Fibroblast of mammary gland (primary cell): ENCODE measurements around the gene EBF3.

ENCODE experiments used
- DNase-seq: peaks from one replicate; pipeline ENCODE4 v3.0.0-alpha.2; 2010; ENCODE audit warnings: low read depth
- H3K4me3 ChIP-seq: 2 replicates; pipeline ENCODE4 v1.5.1; 2011; ENCODE audit warnings: low read depth, mild to moderate bottlenecking, low read length, moderate library complexity; ENCODE audit not compliant: control insufficient read depth
- TF ChIP-seq, protein P1 (sequence below): conservative IDR thresholded peaks from 2 replicates; pipeline ENCODE4 v1.5.1; 2011; ENCODE audit warnings: low read depth, low read length, inconsistent platforms; ENCODE audit not compliant: control insufficient read depth, insufficient read depth

EBF3 gene

DNA sequence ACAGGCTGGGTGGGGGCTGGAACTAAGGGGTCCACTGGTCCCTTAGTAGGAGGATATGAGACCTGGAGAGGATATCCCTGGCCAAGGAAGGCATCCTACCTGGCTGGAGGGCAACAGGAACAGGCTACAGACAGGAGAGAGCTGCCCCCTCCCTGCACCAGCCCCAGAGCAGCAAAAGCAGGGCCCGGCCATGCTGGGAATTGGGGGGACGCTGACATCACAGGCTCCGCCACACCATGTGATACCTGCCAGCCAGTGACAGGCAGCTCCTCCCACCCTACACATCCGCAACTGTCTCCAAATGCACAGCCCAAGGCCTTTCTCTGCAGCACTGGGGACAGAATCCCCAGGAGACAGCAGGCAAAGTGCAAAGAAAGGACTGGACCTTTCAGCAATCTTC is 100.0 kb downstream of the EBF3 start:
- no peak overlapping the region for H3K4me3 ChIP-seq
- TF ChIP-seq, protein P1, sequence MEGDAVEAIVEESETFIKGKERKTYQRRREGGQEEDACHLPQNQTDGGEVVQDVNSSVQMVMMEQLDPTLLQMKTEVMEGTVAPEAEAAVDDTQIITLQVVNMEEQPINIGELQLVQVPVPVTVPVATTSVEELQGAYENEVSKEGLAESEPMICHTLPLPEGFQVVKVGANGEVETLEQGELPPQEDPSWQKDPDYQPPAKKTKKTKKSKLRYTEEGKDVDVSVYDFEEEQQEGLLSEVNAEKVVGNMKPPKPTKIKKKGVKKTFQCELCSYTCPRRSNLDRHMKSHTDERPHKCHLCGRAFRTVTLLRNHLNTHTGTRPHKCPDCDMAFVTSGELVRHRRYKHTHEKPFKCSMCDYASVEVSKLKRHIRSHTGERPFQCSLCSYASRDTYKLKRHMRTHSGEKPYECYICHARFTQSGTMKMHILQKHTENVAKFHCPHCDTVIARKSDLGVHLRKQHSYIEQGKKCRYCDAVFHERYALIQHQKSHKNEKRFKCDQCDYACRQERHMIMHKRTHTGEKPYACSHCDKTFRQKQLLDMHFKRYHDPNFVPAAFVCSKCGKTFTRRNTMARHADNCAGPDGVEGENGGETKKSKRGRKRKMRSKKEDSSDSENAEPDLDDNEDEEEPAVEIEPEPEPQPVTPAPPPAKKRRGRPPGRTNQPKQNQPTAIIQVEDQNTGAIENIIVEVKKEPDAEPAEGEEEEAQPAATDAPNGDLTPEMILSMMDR: no peak
- DNase-seq: no peak

DNA sequence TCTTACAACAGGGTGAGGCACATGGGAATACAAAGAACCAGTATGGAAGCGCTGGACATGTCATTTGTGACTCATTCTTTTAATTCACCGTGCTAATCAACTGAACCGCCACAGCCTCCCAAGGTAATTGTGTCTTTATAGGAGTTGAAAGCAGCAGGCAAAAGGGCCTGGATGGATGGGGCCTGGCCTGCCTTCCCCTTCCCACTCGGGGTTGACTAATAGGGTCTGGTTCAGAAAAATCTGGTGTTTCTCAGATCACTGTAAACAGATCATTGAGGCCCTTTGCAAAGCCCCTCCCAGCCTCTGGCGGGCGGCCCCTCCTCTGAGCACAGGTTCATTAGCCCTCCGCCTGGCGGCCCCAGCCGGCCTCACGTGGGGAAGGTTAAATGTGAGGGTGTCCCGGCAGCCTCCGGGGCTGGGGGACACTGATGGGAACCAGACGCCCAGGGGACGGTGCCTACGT is 100.8 kb downstream of the EBF3 start:
- TF ChIP-seq, protein P1: no peak
- no peak overlapping the region for H3K4me3 ChIP-seq
- no peak for DNase-seq

DNA sequence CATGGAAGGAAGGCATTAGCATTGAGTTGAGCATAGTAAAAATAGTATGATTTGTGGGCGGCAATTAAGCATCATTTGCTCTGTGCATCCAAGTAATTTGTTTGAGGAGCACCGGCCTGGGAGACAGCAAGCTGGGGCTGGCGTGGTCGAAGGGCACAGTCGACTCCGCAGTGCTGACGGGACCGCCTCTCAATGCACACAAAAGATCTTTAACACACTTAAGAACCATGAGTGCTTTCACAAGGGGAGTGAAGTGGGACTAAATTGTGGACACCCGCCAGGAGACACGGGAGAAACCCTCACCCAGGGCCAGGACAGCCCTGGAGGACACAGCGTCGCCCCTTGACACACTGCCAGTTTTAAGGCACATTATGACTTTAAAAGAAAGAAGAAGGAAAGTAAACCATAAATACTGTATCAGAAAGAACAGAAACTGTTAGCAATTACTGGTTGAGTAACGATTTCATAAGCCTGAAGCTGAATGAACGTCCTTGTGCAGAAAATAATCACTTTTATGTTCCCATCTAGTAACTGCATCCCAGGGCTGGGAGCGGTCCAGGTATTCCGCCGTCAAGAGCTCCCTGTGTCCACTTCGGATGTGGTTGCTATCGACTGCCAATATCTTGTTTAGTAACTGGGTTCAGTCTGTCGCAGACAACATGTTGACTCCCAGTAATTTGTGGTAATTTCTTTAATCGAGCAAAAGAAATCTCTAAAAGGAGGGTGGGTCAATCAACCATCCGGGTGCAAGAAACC is 102.1 kb downstream of the EBF3 start:
- H3K4me3 ChIP-seq: no peak overlapping the region
- TF ChIP-seq, protein P1: no peak
- no peak for DNase-seq

DNA sequence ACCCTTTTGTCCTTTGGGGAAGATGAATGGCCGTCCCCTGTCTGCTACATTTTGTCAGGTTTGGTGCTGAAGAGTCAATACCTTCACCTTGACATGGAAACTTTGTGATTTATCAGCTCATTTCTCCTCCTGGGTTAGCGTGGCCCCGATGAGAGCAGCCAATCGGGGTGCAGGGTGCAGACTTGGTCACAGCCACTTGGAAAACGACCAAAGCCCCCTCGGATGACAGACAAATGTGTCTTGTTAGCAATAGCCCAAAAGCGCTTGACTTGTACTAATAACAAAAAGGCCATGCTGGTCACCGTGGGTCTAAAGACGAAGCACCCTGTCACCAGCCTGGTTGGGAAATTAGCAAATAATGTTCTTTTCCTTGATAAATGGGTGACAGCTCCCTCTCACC is 103.7 kb downstream of the EBF3 start:
- TF ChIP-seq, protein P1: no peak
- DNase-seq: no peak
- no peak overlapping the region for H3K4me3 ChIP-seq

DNA sequence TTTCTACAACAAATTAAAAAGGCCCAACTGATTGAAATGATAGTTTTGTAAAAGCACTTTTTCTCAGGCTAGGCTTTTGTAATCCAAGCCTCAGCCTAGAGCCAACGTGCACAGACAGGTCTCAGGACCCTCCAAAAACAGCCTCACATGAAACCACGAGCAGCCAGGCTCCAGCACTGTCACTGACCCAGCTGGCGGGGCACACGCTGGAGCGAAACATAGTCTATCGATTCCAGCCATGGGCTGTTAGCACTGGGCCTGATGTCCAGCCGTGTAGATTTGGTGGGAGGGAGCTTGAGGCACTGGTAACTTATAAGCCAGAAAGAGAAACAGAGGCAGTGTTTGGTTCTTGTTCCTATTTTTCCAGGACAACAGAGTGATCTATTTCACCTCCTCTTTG is 104.5 kb downstream of the EBF3 start:
- TF ChIP-seq, protein P1: no peak
- DNase-seq: no peak
- no peak overlapping the region for H3K4me3 ChIP-seq

DNA sequence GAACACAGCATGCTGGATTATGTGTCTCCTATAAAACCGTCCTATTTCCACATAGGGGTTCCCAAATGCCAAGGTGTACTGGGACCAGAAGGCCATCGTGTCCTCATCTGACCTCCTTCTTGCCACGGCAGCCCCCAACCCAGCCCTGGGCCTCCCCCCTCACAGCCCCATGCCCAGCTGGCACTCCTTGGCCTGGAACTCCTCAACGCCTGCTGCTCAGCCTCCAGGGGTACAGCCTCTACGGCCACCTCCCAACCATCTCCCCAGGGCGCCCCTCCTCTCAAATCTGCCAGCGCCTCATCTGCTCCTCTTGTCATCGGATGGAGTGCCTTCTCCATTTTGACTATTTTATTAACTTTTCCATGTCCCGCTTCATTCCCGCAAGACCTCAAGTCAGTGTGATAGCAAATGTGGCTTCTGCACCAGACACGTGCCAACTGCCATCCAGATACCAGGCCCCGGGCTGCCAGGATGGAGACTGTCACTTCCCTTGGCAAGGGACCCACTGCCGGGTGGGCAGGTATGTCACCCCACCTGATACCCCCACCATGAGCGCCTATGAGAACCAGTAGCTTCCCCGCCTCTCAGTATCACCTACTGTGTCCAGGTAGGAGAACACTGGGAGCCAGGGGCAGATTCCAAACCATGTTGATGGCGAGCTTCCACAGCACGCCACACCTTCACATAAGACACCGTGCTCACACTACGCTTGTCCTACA is 106.7 kb downstream of the EBF3 start:
- no peak overlapping the region for H3K4me3 ChIP-seq
- DNase-seq: no peak
- TF ChIP-seq, protein P1: no peak
